Measurements from ENCODE around the gene ATP11C. TPM values are rescaled to one million over a fixed set of nuclear protein-coding genes. Genes with fewer than 3 reads are reported as not detected.
A peak's percentile ranks its signal among the peaks of the same experiment; 100 is the strongest.

Gene ATP11C
- total and polyA plus RNA-seq, 2 donors, result 19.3 to 69.2 TPM

GRCh38 chrX:139680356-139680755, 252.5 kb downstream of the ATP11C start:
- 51% methylated on average over 3 of the region's 3 CpGs for WGBS
- no peaks in the 10 kb centered on the region for H3K36me3 ChIP-seq (ENCODE audit: insufficient read depth)
- H3K27ac ChIP-seq (ENCODE audit: low read depth), result no peak overlapping the region
- no peaks in the 10 kb centered on the region for H3K4me1 ChIP-seq (ENCODE audit: insufficient read depth)
- no peak overlapping the region for H3K4me3 ChIP-seq (ENCODE audit: low read depth, low read length)
- no peak for DNase-seq (ENCODE audit: extremely low spot score)

Small RNA genes lying within 50 kb of the gene (small RNA-seq; reads per million reads assigned to genes)
- gene MIR505 (15.0 reads per million, percentile 95 among the genes with 10 or more reads in this experiment), gene RF00425 (not detected), gene RF01210 (not detected), gene RNU6ATAC23P (not detected)

Other genes starting within 250 kb of the ATP11C start
- 0.26 TPM for gene MCF2, start 224.9 kb downstream of the ATP11C start, total RNA-seq
- 0.08 TPM for gene MCF2, start 224.9 kb downstream of the ATP11C start, polyA plus RNA-seq
- gene CXorf66, start 32.5 kb upstream of the ATP11C start, total RNA-seq, result not detected
- gene CXorf66, start 32.5 kb upstream of the ATP11C start, polyA plus RNA-seq, result not detected